GM12873 (cell line): Measurements from ENCODE around the gene DGKZ.

Source experiments
- CTCF ChIP-seq: IDR thresholded peaks from 2 replicates; pipeline ENCODE4 v1.5.1; 2012; ENCODE audit warnings: low read depth, mild to moderate bottlenecking, moderate library complexity, low read length, control low read depth; ENCODE audit not compliant: insufficient read depth; ENCODE audit errors: missing control alignments

DGKZ gene

GRCh38 chr11:46342239-46342638 is 5.0 kb upstream of the DGKZ start:
- TF ChIP-seq CTCF = no peak

- TF ChIP-seq CTCF = no peak
These were observed 3.7 kb upstream of the DGKZ start for GRCh38 chr11:46343520-46343919.

- no peak for TF ChIP-seq CTCF
These were observed 2.1 kb upstream of the DGKZ start for GRCh38 chr11:46345131-46345597.

GRCh38 chr11:46345881-46346484 is 1.3 kb upstream of the DGKZ start:
- TF ChIP-seq CTCF = no peak

GRCh38 chr11:46347637-46348311 is 511 bp downstream of the DGKZ start:
- no peak for TF ChIP-seq CTCF

GRCh38 chr11:46348566-46349401 is 1.5 kb downstream of the DGKZ start:
- TF ChIP-seq CTCF = no peak

GRCh38 chr11:46350695-46351094 is 3.4 kb downstream of the DGKZ start:
- no peak for TF ChIP-seq CTCF
